ENCODE measurements around the gene CMTM8. TPM values are rescaled to one million over a fixed set of nuclear protein-coding genes. Genes with fewer than 3 reads are reported as not detected.

The CMTM8 gene

GRCh38 chr3:32414522-32415202, 176.2 kb downstream of the CMTM8 start:
- no peak overlapping the region for H2AFZ ChIP-seq (ENCODE audit: low read depth, low read length)
- H3K36me3 ChIP-seq (ENCODE audit: control insufficient read depth in 1 of 2, insufficient read depth in 2 of 2, low read depth in 1 of 2, low read length in 2 of 2): no peaks in the 10 kb centered on the region
- H3K23ac ChIP-seq (ENCODE audit: low read length in 2 of 2): no peak overlapping the region
- no peak overlapping the region for H3K4me2 ChIP-seq (ENCODE audit: low read length, poor library complexity, severe bottlenecking)
- H2AK5ac ChIP-seq (ENCODE audit: low read length, severe bottlenecking): no peak overlapping the region
- H3K4me3 ChIP-seq (ENCODE audit: insufficient read depth in 1 of 2, low read depth in 1 of 2, low read length in 2 of 2): no peak overlapping the region
- peaks cover 2% of the 10 kb centered on the region for H3K4me1 ChIP-seq (ENCODE audit: control insufficient read depth, insufficient read depth, low read depth, low read length)
- no peak overlapping the region for H4K8ac ChIP-seq (ENCODE audit: low read length)
- H3K18ac ChIP-seq (ENCODE audit: low read depth in 1 of 2, low read length in 2 of 2): no peak overlapping the region
- H2BK120ac ChIP-seq (ENCODE audit: low read depth, low read length): no peak overlapping the region
- no peak for DNase-seq
- no peak overlapping the region for H3K4ac ChIP-seq (ENCODE audit: low read depth in 1 of 2, low read length in 2 of 2)
- no peak overlapping the region for H4K91ac ChIP-seq (ENCODE audit: low read length)
- no peaks in the 10 kb centered on the region for H3K9me3 ChIP-seq (ENCODE audit: control insufficient read depth, low read length)
- no peak overlapping the region for H3K27ac ChIP-seq (ENCODE audit: low read length, poor library complexity, severe bottlenecking)
- H2BK5ac ChIP-seq (ENCODE audit: low read depth, low read length, poor library complexity, severe bottlenecking): no peak overlapping the region
- H3K79me1 ChIP-seq (replicated peaks; ENCODE audit: low read length, poor library complexity, severe bottlenecking): peaks cover 36% of the 10 kb centered on the region
- H3K27me3 ChIP-seq (ENCODE audit: control insufficient read depth in 1 of 2, insufficient read depth in 1 of 2, low read length in 2 of 2): no peaks in the 10 kb centered on the region
- no peak overlapping the region for H3K9ac ChIP-seq (ENCODE audit: low read length)
- H3K14ac ChIP-seq (ENCODE audit: low read length in 2 of 2): no peak overlapping the region
- H2BK12ac ChIP-seq (ENCODE audit: low read length in 2 of 2): no peak overlapping the region
- 82% methylated on average over 4 of the region's 6 CpGs for WGBS
- H2BK15ac ChIP-seq (ENCODE audit: low read depth, poor library complexity, severe bottlenecking): no peak overlapping the region

GRCh38 chr3:32419742-32420125, 181.3 kb downstream of the CMTM8 start:
- Histone ChIP-seq H3K23ac (ENCODE audit: low read length in 2 of 2) (no peak overlapping the region), H3K14ac (ENCODE audit: low read length in 2 of 2) (peak overlapping the region in 1 of 2 experiments; percentile 55), H4K91ac (ENCODE audit: low read length) (no peak overlapping the region), H2AK5ac (ENCODE audit: low read length, severe bottlenecking) (peak overlapping the region; percentile 35), H3K18ac (ENCODE audit: low read depth in 1 of 2, low read length in 2 of 2) (peak overlapping the region in 1 of 2 experiments; percentile 23), H2BK120ac (ENCODE audit: low read depth, low read length) (no peak overlapping the region), H2BK12ac (ENCODE audit: low read length in 2 of 2) (no peak overlapping the region), H3K27me3 (ENCODE audit: control insufficient read depth in 1 of 2, insufficient read depth in 1 of 2, low read length in 2 of 2) (no peaks in the 10 kb centered on the region), H2BK5ac (ENCODE audit: low read depth, low read length, poor library complexity, severe bottlenecking) (no peak overlapping the region), H2AFZ (ENCODE audit: low read depth, low read length) (no peak overlapping the region), H3K9me3 (ENCODE audit: control insufficient read depth, low read length) (no peaks in the 10 kb centered on the region), H3K36me3 (ENCODE audit: control insufficient read depth in 1 of 2, insufficient read depth in 2 of 2, low read depth in 1 of 2, low read length in 2 of 2) (no peaks in the 10 kb centered on the region), H4K8ac (ENCODE audit: low read length) (no peak overlapping the region), H3K9ac (ENCODE audit: low read length) (no peak overlapping the region), H3K27ac (ENCODE audit: low read length, poor library complexity, severe bottlenecking) (peak overlapping the region; percentile 62), H3K4me2 (ENCODE audit: low read length, poor library complexity, severe bottlenecking) (no peak overlapping the region), H3K4ac (ENCODE audit: low read depth in 1 of 2, low read length in 2 of 2) (peak overlapping the region; percentile 14 to 38), H3K4me1 (ENCODE audit: control insufficient read depth, insufficient read depth, low read depth, low read length) (peaks cover 22% of the 10 kb centered on the region), H2BK15ac (ENCODE audit: low read depth, poor library complexity, severe bottlenecking) (no peak overlapping the region), H3K79me1 (replicated peaks; ENCODE audit: low read length, poor library complexity, severe bottlenecking) (peaks cover 23% of the 10 kb centered on the region), H3K4me3 (ENCODE audit: insufficient read depth in 1 of 2, low read depth in 1 of 2, low read length in 2 of 2) (no peak overlapping the region)
- WGBS: 97% methylated on average over 2 of the region's 2 CpGs
- no peak for DNase-seq

Small RNA genes within 50 kb of the gene (small RNA-seq; reads per million reads assigned to genes)
- not detected for gene AC097639.2 (ENCODE audit: low read depth)
